Endothelial cell (in vitro differentiated cells): ENCODE data around the gene PGA4. TPM values are rescaled to one million over a fixed set of nuclear protein-coding genes. Genes with fewer than 3 reads are reported as not detected.
"Not testable (repeated sequence)": the region's sequence is repeated elsewhere in the genome, so short reads cannot be mapped to it uniquely, and the experiment has no call there.

ENCODE experiments used
- DNase-seq: peaks from one replicate; pipeline ENCODE4 v3.0.0; 2021; ENCODE audit warnings: low spot score
- H3K27ac Mint-ChIP-seq: one replicate; pipeline ENCODE4 v1.8.0; 2021; ENCODE audit warnings: mixed read lengths, inconsistent platforms; ENCODE audit not compliant: unreplicated experiment
- H3K27me3 Mint-ChIP-seq: one replicate; pipeline ENCODE4 v1.8.0; 2021; ENCODE audit warnings: mild to moderate bottlenecking, moderate library complexity, mixed read lengths, inconsistent platforms; ENCODE audit not compliant: unreplicated experiment
- H3K36me3 Mint-ChIP-seq: one replicate; pipeline ENCODE4 v1.8.0; 2021; ENCODE audit warnings: mild to moderate bottlenecking, low read depth, mixed read lengths, inconsistent platforms; ENCODE audit not compliant: unreplicated experiment
- H3K4me1 Mint-ChIP-seq: one replicate; pipeline ENCODE4 v1.8.0; 2021; ENCODE audit warnings: mild to moderate bottlenecking, mixed read lengths, inconsistent platforms; ENCODE audit not compliant: unreplicated experiment
- H3K4me3 Mint-ChIP-seq: one replicate; pipeline ENCODE4 v1.8.0; 2021; ENCODE audit warnings: mild to moderate bottlenecking, mixed read lengths, inconsistent platforms; ENCODE audit not compliant: unreplicated experiment
- H3K9me3 Mint-ChIP-seq: one replicate; pipeline ENCODE4 v1.8.0; 2021; ENCODE audit warnings: mixed read lengths, inconsistent platforms; ENCODE audit not compliant: unreplicated experiment
- CTCF ChIP-seq: fragments of 200-600 bp; sonication (generic); IDR thresholded peaks from one replicate; pipeline ENCODE4 v1.5.0; 2021; ENCODE audit warnings: antibody characterized with exemption; ENCODE audit not compliant: unreplicated experiment
- long read RNA-seq: library from polyadenylated mRNA; unstranded; transcript quantifications from one replicate; pipeline ENCODE4 v2.0.0, GENCODE V29; 2020; ENCODE audit not compliant: unreplicated experiment
- total RNA-seq: library from RNA; stranded (reverse); fragmentation: NEBNext Ultra II Directional; extraction: Animal tissue kit (Norgen Biotek cat#: 25700); gene quantifications from one replicate; pipeline ENCODE4 v1.2.1, GENCODE V29; 2021; ENCODE audit not compliant: unreplicated experiment

Gene PGA4
- total RNA-seq, result 0.64 TPM
- long read RNA-seq, result 0 reads

DNA sequence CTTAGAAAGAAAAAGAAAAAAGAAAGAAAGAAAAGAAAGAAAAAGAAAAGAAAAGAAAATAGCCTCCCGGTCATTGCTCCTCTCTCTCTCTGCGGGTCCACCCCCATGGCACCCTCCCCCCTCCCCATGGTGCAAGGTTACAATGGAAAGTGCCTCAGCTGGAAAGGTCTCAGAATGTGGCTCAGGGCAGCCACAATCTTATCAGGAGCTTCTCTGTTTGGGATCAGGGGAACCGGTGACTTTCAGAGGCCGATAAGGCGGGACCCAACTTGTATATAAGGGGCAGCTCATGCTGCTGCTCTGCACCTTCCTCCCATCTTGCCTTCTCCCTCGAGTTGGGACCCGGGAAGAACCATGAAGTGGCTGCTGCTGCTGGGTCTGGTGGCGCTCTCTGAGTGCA is at the start of gene PGA4:
TSS of gene PGA4 (plus strand) at position 301 of the 400 bp plus-strand sequence. CDS start at position 355, 54 bp downstream.
- not testable (repeated sequence) for H3K27ac Mint-ChIP-seq

DNA sequence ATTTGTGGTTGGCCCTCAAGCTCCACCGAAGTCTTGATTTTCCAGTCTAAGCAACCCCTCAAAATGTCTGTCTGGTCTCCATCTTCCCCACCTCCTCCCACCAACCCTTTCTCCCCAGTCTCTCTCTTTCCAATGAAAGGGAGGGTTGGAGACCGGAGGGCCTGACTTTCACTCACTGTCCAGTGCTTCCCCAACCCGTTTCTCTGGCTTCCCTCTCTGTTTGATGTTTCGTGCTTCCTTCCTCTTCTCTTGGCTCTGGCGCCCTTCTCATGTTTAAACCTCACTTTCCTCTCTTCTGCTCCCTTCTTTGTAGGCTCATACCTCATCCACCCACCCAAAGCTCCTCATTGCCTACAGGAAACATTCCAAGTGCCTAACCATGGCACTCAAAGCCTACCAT is 49.8 kb upstream of the PGA4 start:
- TF ChIP-seq CTCF, result no peak
- Mint-ChIP-seq H3K4me3 (no peak overlapping the region), H3K9me3 (no peaks in the 10 kb centered on the region), H3K4me1 (peaks cover 13% of the 10 kb centered on the region), H3K27ac (no peak overlapping the region), H3K36me3 (peaks cover 4% of the 10 kb centered on the region), H3K27me3 (peaks cover 6% of the 10 kb centered on the region)
- DNase-seq, result no peak

More for the DNA sequence above, at the start of gene PGA4:
- H3K9me3 Mint-ChIP-seq, H3K4me1 Mint-ChIP-seq, DNase-seq, H3K27me3 Mint-ChIP-seq, H3K36me3 Mint-ChIP-seq, H3K4me3 Mint-ChIP-seq: not testable (repeated sequence)

- peaks cover 4% of the 10 kb centered on the region for H3K36me3 Mint-ChIP-seq
- no peak for DNase-seq
These were observed 49.3 kb upstream of the PGA4 start for GRCh38 chr11:61172888-61173287.

DNA sequence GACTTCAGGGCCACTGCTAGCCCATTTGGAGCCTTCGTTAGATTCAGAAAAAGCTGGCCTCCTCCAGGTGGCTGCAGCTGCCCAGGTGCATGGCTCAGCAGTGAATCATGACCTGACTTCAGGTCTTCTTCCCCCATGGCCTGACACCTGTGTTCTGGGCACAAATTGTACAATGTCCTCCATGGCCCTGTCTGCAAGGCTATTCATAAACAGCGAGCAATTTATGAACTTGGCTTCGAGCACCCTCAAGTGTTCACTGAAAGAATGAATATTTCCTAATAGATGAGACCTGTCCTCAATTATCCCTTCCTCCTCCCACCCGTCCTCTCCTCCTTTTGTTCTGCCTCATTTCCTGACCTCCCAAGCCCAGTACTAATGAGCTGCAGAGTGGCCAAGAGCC is 48.7 kb upstream of the PGA4 start:
- H3K4me3 Mint-ChIP-seq, result no peak overlapping the region
- peaks cover 11% of the 10 kb centered on the region for H3K4me1 Mint-ChIP-seq
- H3K27me3 Mint-ChIP-seq, result peaks cover 6% of the 10 kb centered on the region
- no peaks in the 10 kb centered on the region for H3K9me3 Mint-ChIP-seq
- no peak for DNase-seq
- no peak for TF ChIP-seq CTCF
- H3K36me3 Mint-ChIP-seq, result peaks cover 4% of the 10 kb centered on the region
- H3K27ac Mint-ChIP-seq, result no peak overlapping the region

More at GRCh38 chr11:61172888-61173287, 49.3 kb upstream of the PGA4 start:
- no peak overlapping the region for H3K27ac Mint-ChIP-seq
- peaks cover 6% of the 10 kb centered on the region for H3K27me3 Mint-ChIP-seq
- no peak for TF ChIP-seq CTCF
- peaks cover 11% of the 10 kb centered on the region for H3K4me1 Mint-ChIP-seq
- peak overlapping the region; percentile 37 for H3K4me3 Mint-ChIP-seq
- H3K9me3 Mint-ChIP-seq, result no peaks in the 10 kb centered on the region

DNA sequence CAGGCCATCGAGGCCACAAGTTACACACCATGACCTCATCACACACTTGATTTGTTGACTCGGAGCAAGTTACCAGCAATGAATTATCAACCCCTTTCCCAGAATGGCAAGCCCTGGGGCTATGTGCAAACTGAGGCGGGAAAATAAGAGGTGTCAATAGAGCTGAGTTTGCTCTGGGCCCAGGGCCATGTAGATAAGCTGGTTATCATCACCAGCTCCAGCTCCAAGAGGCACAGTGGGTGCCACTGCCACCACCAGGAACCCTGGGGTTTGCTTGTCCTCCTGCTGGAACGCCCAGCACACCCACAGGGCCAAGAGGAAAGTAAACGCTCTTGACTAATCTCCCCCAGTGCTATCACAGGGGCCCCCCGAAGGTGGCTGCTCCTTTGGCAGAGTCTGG is 47.9 kb upstream of the PGA4 start:
- DNase-seq, result no peak
- Mint-ChIP-seq H3K36me3 (peaks cover 4% of the 10 kb centered on the region), H3K4me1 (peaks cover 11% of the 10 kb centered on the region), H3K27ac (no peak overlapping the region), H3K27me3 (peaks cover 6% of the 10 kb centered on the region), H3K4me3 (no peak overlapping the region), H3K9me3 (no peaks in the 10 kb centered on the region)
- TF ChIP-seq CTCF, result no peak
